Endothelial cell of umbilical vein (primary cell): ENCODE measurements around the gene SIRT5. TPM values are rescaled to one million over a fixed set of nuclear protein-coding genes. Genes with fewer than 3 reads are reported as not detected.

Source experiments
- BruUV-seq: library from RNA; stranded (reverse); fragments of 400-500 nt; replicated peaks from 2 replicates; lab custom pipeline; 2021; lab: Mats Ljungman, UMichigan
- CTCF ChIA-PET: fragments of 300-600, 350-600 bp; sonication (Branson Sonifier 250); formaldehyde crosslinking; loops from one replicate; lab custom pipeline; 2021; ENCODE audit warnings: antibody characterized with exemption, inconsistent platforms; lab: Charles Lee
- POLR2A ChIA-PET: fragments of 300-600, 350-600 bp; sonication (Branson Sonifier 250); formaldehyde crosslinking; loops from one replicate; lab custom pipeline; 2021; ENCODE audit warnings: antibody characterized with exemption, inconsistent platforms; lab: Charles Lee
- DNase-seq: peaks from one replicate; pipeline ENCODE4 v3.0.0-alpha.2; 2011; ENCODE audit warnings: low read depth, low spot score
- FAIRE-seq: peaks from 2 replicates; lab custom pipeline; 2011; peaks lifted over from hg19 to GRCh38; lab: Jason Lieb, UNC
- H2AFZ ChIP-seq: 2 replicates; pipeline ENCODE4 v1.6.0; 2012; ENCODE audit warnings: low read depth, low read length, control low read depth, inconsistent platforms
- H3K27ac ChIP-seq: 2 replicates; pipeline ENCODE4 v1.5.1; 2011; ENCODE audit warnings: low read depth, mild to moderate bottlenecking, control low read depth, low read length, moderate library complexity; ENCODE audit not compliant: insufficient read depth
- H3K27me3 ChIP-seq, 2 experiments: 2 replicates each; pipeline versions ENCODE4 v1.6.0 to v1.6.1; 2011; ENCODE audit warnings: low read length in 2 of 2, mixed read lengths in 1 of 2; ENCODE audit not compliant: control insufficient read depth in 2 of 2, insufficient read depth in 2 of 2
- H3K36me3 ChIP-seq, 2 experiments: 2 replicates in 1 of 2; 3 replicates in 1 of 2; pipeline ENCODE4 v1.5.1; 2011; ENCODE audit warnings: low read length in 2 of 2, mild to moderate bottlenecking in 1 of 2, moderate library complexity in 1 of 2; ENCODE audit not compliant: control insufficient read depth in 2 of 2, insufficient read depth in 2 of 2; ENCODE audit errors: extremely low read depth in 1 of 2
- H3K4me1 ChIP-seq: 3 replicates; pipeline ENCODE4 v1.5.1; 2011; ENCODE audit warnings: mild to moderate bottlenecking, low read length; ENCODE audit not compliant: control insufficient read depth, insufficient read depth; ENCODE audit errors: extremely low read depth
- H3K4me2 ChIP-seq: 2 replicates; pipeline ENCODE4 v1.6.1; 2011; ENCODE audit warnings: low read length, control low read depth, mixed read lengths; ENCODE audit not compliant: insufficient read depth
- H3K4me3 ChIP-seq, 3 experiments: fragments of 200-600 bp in 1 of 3; sonication (generic), shearing (Covaris generic) in 1 of 3; replicated peaks in 1 of 3; 2 replicates each; pipeline ENCODE4 v1.5.1; 2011 to 2016; ENCODE audit warnings: control low read depth in 3 of 3, low read length in 3 of 3, mild to moderate bottlenecking in 2 of 3, inconsistent platforms in 1 of 3, low read depth in 1 of 3, moderate library complexity in 1 of 3; ENCODE audit not compliant: insufficient read depth in 1 of 3
- H3K79me2 ChIP-seq: 2 replicates; pipeline ENCODE4 v1.6.0; 2012; ENCODE audit warnings: low read length, inconsistent platforms; ENCODE audit not compliant: control insufficient read depth, insufficient read depth
- H3K9ac ChIP-seq: replicated peaks from 2 replicates; pipeline ENCODE3; 2011; ENCODE audit warnings: low read length, control low read depth; ENCODE audit not compliant: insufficient read depth; ENCODE audit errors: extremely low read depth
- H3K9me1 ChIP-seq: replicated peaks from 3 replicates; pipeline ENCODE4 v1.6.0; 2011; ENCODE audit warnings: mild to moderate bottlenecking, low read length; ENCODE audit not compliant: control insufficient read depth, insufficient read depth; ENCODE audit errors: extremely low read depth
- H3K9me3 ChIP-seq: replicated peaks from 2 replicates; pipeline ENCODE4 v1.5.1; 2012; ENCODE audit warnings: low read length, inconsistent platforms; ENCODE audit not compliant: control insufficient read depth, insufficient read depth
- H4K20me1 ChIP-seq: replicated peaks from 2 replicates; pipeline ENCODE3; 2011; ENCODE audit warnings: mild to moderate bottlenecking, low read length; ENCODE audit not compliant: control insufficient read depth, insufficient read depth; ENCODE audit errors: extremely low read depth
- CTCF ChIP-seq, 2 donors: IDR thresholded peaks; 1 replicate in 1 of 2; 2 replicates in 1 of 2; pipeline ENCODE4 v1.5.1; 2011; ENCODE audit warnings: low read length in 2 of 2, mild to moderate bottlenecking in 2 of 2, moderate library complexity in 2 of 2, control low read depth in 1 of 2, inconsistent platforms in 1 of 2, low read depth in 1 of 2; ENCODE audit not compliant: insufficient read depth in 1 of 2; ENCODE audit errors: extremely low read depth in 1 of 2
- EZH2 ChIP-seq: IDR thresholded peaks from 2 replicates; pipeline ENCODE4 v1.6.1; 2012; ENCODE audit warnings: borderline replicate concordance, low read depth, mild to moderate bottlenecking, moderate library complexity, low read length, inconsistent platforms; ENCODE audit not compliant: severe bottlenecking
- FOS ChIP-seq: IDR thresholded peaks from 2 replicates; pipeline ENCODE4 v1.6.1; 2011; ENCODE audit warnings: mild to moderate bottlenecking, low read length, moderate library complexity, borderline replicate concordance; ENCODE audit not compliant: insufficient read depth
- GATA2 ChIP-seq: IDR thresholded peaks from 2 replicates; pipeline ENCODE4 v1.7.0; 2011; ENCODE audit warnings: low read depth, mild to moderate bottlenecking, moderate library complexity, mixed read lengths, low read length; ENCODE audit not compliant: insufficient read length, insufficient read depth
- JUN ChIP-seq: IDR thresholded peaks from 2 replicates; pipeline ENCODE4 v1.6.1; 2011; ENCODE audit warnings: borderline replicate concordance, low read depth; ENCODE audit not compliant: insufficient read length, insufficient read depth
- MYC ChIP-seq: IDR thresholded peaks from one replicate; pipeline ENCODE4 v1.6.1; 2011; ENCODE audit warnings: mild to moderate bottlenecking, low read depth, low read length
- POLR2A ChIP-seq: IDR thresholded peaks from 2 replicates; pipeline ENCODE4 v1.6.1; 2012; ENCODE audit warnings: low read depth, mild to moderate bottlenecking, control low read depth, low read length
- POLR2AphosphoS5 ChIP-seq: IDR thresholded peaks from 2 replicates; pipeline ENCODE4 v1.6.1; 2012; ENCODE audit warnings: low read depth, mild to moderate bottlenecking, control low read depth, low read length, moderate library complexity; ENCODE audit not compliant: insufficient read depth
- dilution Hi-C: fragments of 300-500 bp; cut with MboI; formaldehyde crosslinking; loops from one replicate; pipeline ENCODE4 v1.15.0; 2019; ENCODE audit warnings: low sequenced_read_pairs; ENCODE audit not compliant: extremely low pct_ligation_motif_present
- intact Hi-C: fragments of 100-400 bp; cut with micrococcal nuclease; formaldehyde crosslinking; loops from one replicate; pipeline ENCODE4 v1.10.0; 2022
- polyA plus RNA-seq, 4 experiments: library from polyadenylated mRNA; depleted of rRNA in 3 of 4; stranded (reverse) in 3 of 4; unstranded in 1 of 4; fragments of >200 nt; gene quantifications; 2 replicates each; pipeline versions ENCODE4 v1.2.1 to v1.2.3, GENCODE V29; 2011 to 2012; ENCODE audit warnings: missing spikeins in 1 of 4
- total RNA-seq: library from RNA; stranded (reverse); gene quantifications from 2 replicates; pipeline ENCODE4 v1.2.3, GENCODE V29; 2021
- TF ChIP-seq, protein P1 (sequence below): IDR thresholded peaks from 2 replicates; pipeline ENCODE4 v1.6.1; 2011; ENCODE audit not compliant: insufficient read depth, insufficient read length

The SIRT5 gene
- total and polyA plus RNA-seq, 2 donors (not counting 3 experiments of a cell fraction or from before 2014, with no cell fraction given), result 4.7 to 7.2 TPM

DNA sequence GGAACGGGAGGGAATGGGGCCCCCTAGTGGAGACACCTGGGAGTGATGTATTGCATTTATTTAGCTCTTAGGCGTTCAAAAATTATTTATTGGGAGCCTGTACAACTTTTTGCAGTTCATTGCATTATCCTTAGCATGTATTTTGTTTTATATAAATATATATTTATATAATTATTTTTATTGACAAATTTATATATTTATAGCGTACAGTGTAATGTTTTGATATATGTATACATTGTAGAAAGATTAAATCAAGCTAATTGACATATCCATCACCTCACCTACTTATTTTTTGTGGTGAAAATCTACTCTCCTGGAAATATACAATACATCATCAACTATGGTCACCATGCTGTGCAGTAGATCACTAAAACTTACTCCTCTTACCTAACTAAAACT, 975 bp downstream of the SIRT5 start:
- no peaks in the 10 kb centered on the region for H3K79me2 ChIP-seq
- ChIA-PET CTCF (interaction anchor here (0.6 to 6.1 kb wide), 64 partner anchors 9 to 665 kb away, joined by 3 to 62 read pairs (median 5); partner anchors contain the start of genes GFOD1, NOL7 and TBC1D7), POLR2A (interaction anchor here (1.1 to 1.7 kb wide), 4 partner anchors 40 to 247 kb away, joined by 3 to 7 read pairs (median 6); partner anchors contain the start of genes GFOD1, NOL7 and TBC1D7)
- TF ChIP-seq CTCF (IDR thresholded peaks at IDR 0.05; ENCODE audit: extremely low read depth in 1 of 2, insufficient read depth in 1 of 2, low read depth in 1 of 2, low read length in 2 of 2), result peak in 1 of 2 donors; percentile 69
- no peak for TF ChIP-seq JUN
- no peaks in the 10 kb centered on the region for H4K20me1 ChIP-seq
- H3K27ac ChIP-seq, result no peak overlapping the region
- peak overlapping the region; percentile 93 for H3K9ac ChIP-seq
- intact Hi-C loops, result loop anchor here (1.0 to 10.0 kb wide), 6 partner anchors 8 to 380 kb away; no protein-coding TSS in a partner anchor
- no peak for DNase-seq
- peak overlapping the region; percentile 77 for H2AFZ ChIP-seq
- H3K9me3 ChIP-seq, result no peaks in the 10 kb centered on the region
- H3K9me1 ChIP-seq, result no peaks in the 10 kb centered on the region
- no peaks in the 10 kb centered on the region for H3K36me3 ChIP-seq
- FAIRE-seq, result no peak
- H3K27me3 ChIP-seq, result no peaks in the 10 kb centered on the region
- peak overlapping the region; percentile 84 for H3K4me2 ChIP-seq
- dilution Hi-C loops, result no loop called here
- H3K4me3 ChIP-seq, result peak overlapping the region in 2 of 3 experiments; percentile 54 to 75
- no TSS peak for BruUV-seq
- peaks cover 8% of the 10 kb centered on the region for H3K4me1 ChIP-seq

- Histone ChIP-seq H3K4me1 (peaks cover 8% of the 10 kb centered on the region), H3K9me1 (no peaks in the 10 kb centered on the region), H3K27me3 (no peaks in the 10 kb centered on the region), H3K4me2 (no peak overlapping the region), H3K4me3 (no peak overlapping the region), H3K9ac (no peak overlapping the region), H2AFZ (no peak overlapping the region), H3K27ac (no peak overlapping the region), H4K20me1 (no peaks in the 10 kb centered on the region), H3K79me2 (no peaks in the 10 kb centered on the region), H3K9me3 (no peaks in the 10 kb centered on the region), H3K36me3 (no peaks in the 10 kb centered on the region)
- ChIA-PET CTCF (interaction anchor here (0.8 to 6.1 kb wide), 14 partner anchors 14 to 246 kb away, joined by 3 to 62 read pairs (median 14); partner anchors contain the start of genes GFOD1 and TBC1D7), POLR2A (no interaction called here)
- BruUV-seq, result no TSS peak
- intact Hi-C loops (loop anchor here (10.0 kb wide), 1 partner anchor 219 kb away; no protein-coding TSS in a partner anchor), dilution Hi-C loops (no loop called here)
- no peak for DNase-seq
- FAIRE-seq, result no peak
- TF ChIP-seq GATA2 (no peak), CTCF (IDR thresholded peaks at IDR 0.05; ENCODE audit: extremely low read depth in 1 of 2, insufficient read depth in 1 of 2, low read depth in 1 of 2, low read length in 2 of 2) (no peak), MYC (no peak), FOS (no peak), POLR2AphosphoS5 (no peak), POLR2A (no peak), EZH2 (no peak), JUN (no peak)
- TF ChIP-seq, protein P1, sequence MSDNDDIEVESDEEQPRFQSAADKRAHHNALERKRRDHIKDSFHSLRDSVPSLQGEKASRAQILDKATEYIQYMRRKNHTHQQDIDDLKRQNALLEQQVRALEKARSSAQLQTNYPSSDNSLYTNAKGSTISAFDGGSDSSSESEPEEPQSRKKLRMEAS, result no peak
Observed at GRCh38 chr6:13576017-13576416, 1.6 kb downstream of the SIRT5 start.
